Esophagus squamous epithelium (tissue), 4 donors: ENCODE data around the gene TMEM14A.

ENCODE experiments used
- CTCF ChIP-seq, 6 experiments: fragments of 450-650 bp in 4 of 6; fragments of 200-600 bp in 2 of 6; sonication (generic) in 2 of 6; IDR thresholded peaks; one replicate each; pipeline ENCODE4 v1.5.1; 2016 to 2019; ENCODE audit warnings: antibody characterized with exemption in 6 of 6, mild to moderate bottlenecking in 4 of 6, moderate library complexity in 4 of 6
- POLR2A ChIP-seq, 4 donors: fragments of 450-650 bp; IDR thresholded peaks; one replicate each; pipeline ENCODE4 v1.6.1; 2017; ENCODE audit warnings: antibody characterized with exemption in 4 of 4, mild to moderate bottlenecking in 4 of 4, moderate library complexity in 3 of 4

- no peak for TF ChIP-seq CTCF (IDR thresholded peaks at IDR 0.05)
- TF ChIP-seq POLR2A (IDR thresholded peaks at IDR 0.05), result no peak
These were observed 49.3 kb upstream of the TMEM14A start for GRCh38 chr6:52621631-52622030.
